Adrenal gland (tissue), 5 donors: ENCODE data around the gene ZBTB18.

Experiments used
- CTCF ChIP-seq, 6 experiments: fragments of 450-650 bp in 4 of 6; fragments of 200-600 bp in 2 of 6; sonication (generic) in 1 of 6; IDR thresholded peaks; 1 replicate in 5 of 6; 2 replicates in 1 of 6; pipeline versions ENCODE4 v1.5.1 to v1.8.0; 2016 to 2021; ENCODE audit warnings: antibody characterized with exemption in 6 of 6, mild to moderate bottlenecking in 2 of 6, moderate library complexity in 1 of 6
- POLR2A ChIP-seq, 2 donors: fragments of 450-650 bp; IDR thresholded peaks; one replicate each; pipeline ENCODE4 v1.6.1; 2017; ENCODE audit warnings: antibody characterized with exemption in 2 of 2, mild to moderate bottlenecking in 2 of 2, moderate library complexity in 1 of 2
- donor health status: DM: no; HTN: no; CAD: no.

GRCh38 chr1:244057474-244058385, 6.6 kb downstream of the ZBTB18 start:
- TF ChIP-seq CTCF (IDR thresholded peaks at IDR 0.05) (no peak), POLR2A (IDR thresholded peaks at IDR 0.05) (no peak)
